CD4-positive, alpha-beta T cell treated with Interleukin-2 at 100 ng/mL for 4 hours (primary cell): ENCODE results near the gene COA8.

Source experiments
- DNase-seq: peaks from one replicate; pipeline ENCODE4 v3.0.0-alpha.2; 2020; ENCODE audit warnings: low spot score

Gene COA8

GRCh38 chr14:103624860-103625259 is 62.1 kb downstream of the COA8 start:
- no peak for DNase-seq

DNA sequence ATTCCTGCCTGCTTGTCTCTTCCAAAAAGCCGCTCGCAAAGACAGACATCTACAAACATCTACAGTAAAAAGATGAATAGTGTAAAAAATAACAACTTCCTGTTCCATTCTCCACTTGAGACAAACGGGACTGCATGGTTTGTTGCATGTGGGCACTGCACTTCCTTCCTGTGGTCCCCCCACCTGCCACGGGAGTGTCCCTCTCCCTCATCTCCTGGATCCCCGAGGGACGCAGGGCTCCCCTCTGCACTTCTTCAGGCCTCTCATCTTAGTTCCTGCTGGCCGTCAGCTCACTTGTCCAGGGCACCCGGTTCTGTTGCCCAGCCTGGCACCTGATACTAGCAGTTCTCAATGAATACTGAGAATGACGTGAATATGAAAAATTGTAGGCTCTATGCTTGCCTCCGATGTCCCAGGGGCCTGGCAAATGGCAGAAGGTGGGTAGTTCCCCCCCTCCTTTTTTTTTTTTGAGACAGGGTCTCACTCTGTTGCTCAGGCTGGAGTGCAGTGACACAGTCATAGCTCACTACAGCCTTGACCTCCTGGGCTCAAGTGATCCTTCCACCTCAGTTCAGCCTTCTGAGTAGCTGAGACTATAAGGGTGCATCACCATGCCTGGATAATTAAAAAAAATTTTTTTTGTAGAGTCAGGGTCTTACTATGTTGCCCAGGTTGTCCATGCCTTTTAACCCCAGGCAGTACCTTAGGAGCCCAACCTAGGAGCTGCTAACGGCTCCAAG is 62.8 kb downstream of the COA8 start:
- peak; percentile 35 for DNase-seq

- no peak for DNase-seq
These were observed 63.5 kb downstream of the COA8 start for GRCh38 chr14:103626146-103626850.

DNA sequence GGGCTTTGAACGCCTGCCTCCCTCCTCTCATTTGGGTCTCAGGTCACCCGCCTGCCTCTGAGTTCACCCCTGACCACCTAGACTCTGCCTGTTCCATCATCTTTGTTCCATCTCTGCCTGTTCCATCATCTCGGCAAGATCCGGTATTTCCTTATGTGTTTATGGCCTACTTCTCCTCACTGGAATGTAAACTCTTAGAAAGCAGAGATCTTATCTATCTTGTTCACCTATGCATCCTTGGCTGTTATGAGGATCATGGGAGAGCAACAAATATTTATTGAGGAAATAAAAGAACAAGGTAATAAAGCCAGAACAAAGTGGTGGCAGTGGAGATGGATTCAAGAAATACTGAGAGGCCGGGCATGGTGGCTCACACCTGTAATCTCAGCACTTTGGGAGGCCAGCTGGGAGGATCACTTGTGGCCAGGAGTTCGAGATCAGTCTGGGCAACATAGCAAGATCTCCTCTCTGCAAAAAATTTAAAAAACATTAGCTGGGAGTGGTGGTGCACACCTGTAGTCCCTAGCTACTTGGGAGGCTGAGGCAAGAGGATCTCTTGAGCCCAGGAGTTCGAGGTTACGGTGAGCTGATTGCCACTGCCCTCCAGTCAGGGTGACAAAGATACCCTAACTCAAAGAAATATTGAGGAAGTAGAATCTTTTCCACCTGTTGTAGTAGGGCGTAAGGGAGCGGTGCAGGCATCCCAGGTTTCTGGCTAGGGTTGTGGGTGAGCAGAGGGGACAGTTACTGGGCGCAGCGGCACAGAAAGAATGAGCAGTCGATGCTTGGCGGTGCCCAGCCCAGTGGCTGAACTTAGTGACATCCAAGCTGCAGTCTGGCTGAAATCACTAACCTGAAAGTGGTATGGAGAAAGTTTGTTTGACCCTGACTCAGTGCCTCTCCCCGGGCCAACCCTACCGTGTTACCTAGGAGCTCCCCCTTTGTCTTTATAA is 64.6 kb downstream of the COA8 start:
- no peak for DNase-seq

- DNase-seq, result no peak
These were observed 65.5 kb downstream of the COA8 start for GRCh38 chr14:103628221-103628683.

- peak; percentile 79 for DNase-seq
These were observed 66.1 kb downstream of the COA8 start, which contains the start of gene KLC1 for GRCh38 chr14:103628684-103629502. Gene KLC1, plus strand, starts transcription at chr14:103629211. Its CDS starts 25,354 bp downstream, at chr14:103654565.

DNA sequence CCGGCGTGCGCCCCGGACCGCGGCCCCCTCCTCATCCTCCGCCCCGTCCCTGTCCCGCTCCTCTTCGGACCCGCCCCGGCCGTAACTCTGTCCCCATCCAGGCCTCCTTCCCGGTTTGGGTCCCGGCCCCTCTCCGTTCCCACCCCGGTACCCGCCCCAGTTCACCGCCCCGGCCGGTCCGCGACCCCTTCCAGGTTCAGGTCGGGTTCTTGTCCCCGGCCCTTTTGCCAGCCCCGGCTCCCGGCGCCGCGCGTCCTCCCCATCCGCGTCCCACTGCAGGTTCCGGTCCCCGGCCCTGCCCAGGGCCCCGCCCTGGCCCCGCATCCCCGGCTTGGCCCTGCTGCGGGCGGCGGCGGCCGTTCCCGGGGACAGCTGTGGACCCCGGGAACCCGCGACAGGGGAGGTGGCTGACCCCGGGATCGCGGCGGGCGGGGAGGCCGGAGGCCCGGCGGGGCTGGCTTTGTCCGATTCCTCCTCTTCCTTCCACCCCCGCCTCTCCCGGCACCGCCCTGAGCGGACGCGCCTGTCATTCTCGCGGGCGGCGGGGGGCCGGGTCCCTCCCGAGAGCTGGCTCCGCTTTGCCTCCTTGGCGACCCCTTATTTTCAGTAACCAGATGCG is 66.9 kb downstream of the COA8 start:
- peak; percentile 26 for DNase-seq

DNA sequence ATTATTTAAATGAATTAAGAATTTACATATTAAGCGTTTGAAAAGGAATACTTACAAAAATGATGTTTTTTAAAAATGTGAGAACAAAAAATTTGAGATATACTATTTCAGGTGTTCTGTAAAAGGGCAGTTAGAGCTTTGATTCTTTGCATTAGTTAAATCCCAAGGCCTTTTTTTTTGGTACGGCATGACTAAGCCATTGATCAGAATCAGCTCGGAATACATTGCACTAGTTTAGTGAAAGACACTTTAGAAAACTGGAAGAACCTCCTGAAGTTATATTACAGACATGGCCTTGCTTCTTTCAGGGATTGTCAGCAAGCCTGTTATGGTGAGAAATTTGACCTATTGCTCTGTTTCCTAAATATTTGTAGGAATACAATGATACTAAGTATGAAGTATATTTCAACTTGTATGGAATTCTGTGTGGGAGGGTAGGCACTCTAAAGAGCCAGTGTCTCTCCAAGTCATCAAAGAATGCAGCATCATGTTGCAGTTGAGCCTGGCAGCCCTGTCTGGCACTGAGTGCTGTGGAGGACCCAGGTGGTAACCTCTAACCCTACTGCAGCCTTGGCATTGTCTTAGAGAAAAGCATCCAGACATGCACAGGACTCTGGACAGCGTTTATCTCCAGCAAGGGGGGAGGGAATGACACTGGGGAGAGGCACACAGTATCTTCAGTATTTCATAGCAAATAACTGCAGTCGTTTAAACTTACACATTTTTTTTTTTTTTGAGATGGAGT is 67.8 kb downstream of the COA8 start:
- no peak for DNase-seq

- no peak for DNase-seq
These were observed 70.6 kb downstream of the COA8 start for GRCh38 chr14:103633391-103633790.

GRCh38 chr14:103634156-103634555 is 71.4 kb downstream of the COA8 start:
- DNase-seq, result no peak

DNA sequence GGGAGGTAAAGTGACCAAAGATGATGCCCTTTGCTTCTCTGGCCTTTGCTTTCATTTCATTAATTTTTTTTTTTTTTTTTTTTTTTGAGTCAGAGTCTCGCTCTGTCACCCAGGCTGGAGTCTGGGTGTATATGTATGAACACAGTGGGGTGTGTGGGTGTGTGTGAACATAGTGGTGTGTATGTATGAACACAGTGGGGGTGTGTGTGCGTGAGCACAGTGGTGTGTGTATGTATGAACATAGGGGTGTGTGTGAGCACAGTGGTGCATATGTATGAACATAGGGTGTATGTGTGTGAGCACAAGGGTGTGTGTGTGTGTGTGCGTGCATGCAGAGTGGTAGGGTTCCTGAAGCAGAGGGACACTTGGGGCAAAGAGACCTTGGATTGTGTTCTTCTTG is 75.8 kb downstream of the COA8 start:
- no peak for DNase-seq
